GM19452 (cell line): ENCODE data around the gene SLC29A3.

Experiments used
- ATAC-seq: cut with Tn5 transposase; IDR thresholded peaks from one replicate; pipeline ENCODE4 v1.9.1; 2021; ENCODE audit not compliant: unreplicated experiment

SLC29A3 gene

DNA sequence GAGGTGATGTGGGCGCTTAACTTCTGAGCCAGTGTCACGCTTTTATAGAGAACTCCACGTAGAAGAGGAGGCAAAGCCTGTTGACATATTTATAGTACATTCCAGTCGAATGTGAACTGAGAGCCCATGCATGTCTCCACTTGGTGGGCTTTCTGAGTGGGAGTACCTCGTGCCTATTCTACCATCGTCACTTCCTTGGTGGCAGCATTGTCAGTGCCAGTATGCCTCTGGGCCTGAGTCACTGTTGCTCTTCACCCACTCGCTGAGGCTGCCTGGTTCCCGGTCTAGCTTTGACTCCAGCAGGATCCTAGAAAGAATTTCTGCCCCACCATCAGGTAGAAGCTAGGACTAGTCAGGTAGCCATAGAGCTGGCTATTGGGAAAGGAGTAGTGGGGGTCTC lies 47.6 kb downstream of the SLC29A3 start:
- no peak for ATAC-seq

DNA sequence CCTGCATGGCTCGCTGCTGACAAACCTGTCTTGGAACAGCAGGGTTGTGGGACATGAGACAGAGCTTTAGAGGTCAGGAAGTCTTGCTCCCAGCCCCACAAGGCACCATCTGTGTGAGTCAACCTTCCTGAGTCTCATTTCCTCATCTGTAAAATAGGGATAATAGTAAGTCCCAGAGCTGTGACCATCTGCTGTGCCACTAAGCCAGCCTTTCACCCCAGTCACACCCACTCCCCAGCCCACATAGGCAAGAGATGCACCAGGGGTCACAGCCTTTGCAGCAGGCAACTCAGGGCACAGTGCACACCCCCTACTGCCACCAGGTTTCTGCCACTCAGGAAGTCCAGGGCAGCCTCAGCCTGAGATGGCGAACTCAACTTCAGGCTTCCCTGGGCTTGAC lies 48.2 kb downstream of the SLC29A3 start:
- no peak for ATAC-seq

DNA sequence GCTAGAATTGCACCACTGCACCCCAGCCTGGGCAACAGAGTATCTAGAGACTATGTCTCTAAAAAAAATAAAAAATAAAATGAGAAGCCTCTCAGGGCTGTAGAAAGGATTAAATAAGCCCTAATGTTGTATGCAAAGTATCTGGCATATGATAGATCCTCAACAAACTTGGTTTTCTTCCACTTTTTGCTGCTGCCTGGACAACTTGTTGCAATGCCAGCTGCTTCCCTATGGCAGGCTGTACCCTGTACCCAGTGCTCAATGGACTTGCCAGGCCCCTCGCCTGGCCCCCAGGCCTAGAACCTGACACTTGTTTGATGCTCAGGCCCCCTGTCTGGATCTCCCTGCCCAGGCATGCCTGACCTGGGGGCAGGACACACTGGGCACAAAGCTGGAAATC lies 49.1 kb downstream of the SLC29A3 start:
- ATAC-seq, result no peak

DNA sequence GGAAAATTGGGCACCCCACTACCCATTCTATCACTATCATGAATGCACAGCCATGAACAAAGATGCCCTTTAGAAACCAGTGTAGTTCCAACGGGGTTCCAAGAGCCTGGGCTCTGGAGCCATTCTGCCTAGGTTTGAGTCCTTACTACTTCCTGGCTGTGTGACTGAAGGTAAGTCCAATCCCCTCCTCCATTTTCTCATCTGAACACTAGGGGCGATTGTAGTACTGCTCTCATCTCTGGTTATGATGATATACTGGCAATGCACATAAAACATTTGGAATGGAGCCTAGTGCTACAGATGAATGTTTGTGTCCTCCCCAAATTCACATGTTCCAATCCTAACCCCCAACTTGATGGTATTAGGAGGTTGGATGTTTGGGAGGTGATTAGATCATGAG lies 49.6 kb downstream of the SLC29A3 start:
- ATAC-seq, result no peak

DNA sequence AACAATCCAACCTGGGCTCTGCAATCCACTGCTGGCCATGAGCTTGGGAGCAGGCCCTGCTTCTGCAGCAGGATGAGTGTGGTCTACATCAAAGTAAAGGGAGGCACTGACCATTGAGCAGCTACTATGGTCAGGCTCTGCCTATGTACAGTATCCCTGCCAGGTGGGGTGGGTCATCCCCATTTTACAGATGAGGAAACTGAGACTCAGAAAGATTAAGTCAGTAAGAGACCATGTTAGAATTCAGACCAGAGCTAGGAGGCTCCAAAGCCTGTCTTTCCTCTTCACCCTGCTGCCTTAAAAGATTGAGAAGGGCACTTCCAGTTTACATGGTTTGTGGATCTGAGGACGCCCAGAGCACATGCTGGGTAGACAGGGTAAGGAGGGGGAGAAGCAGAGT lies 50.5 kb downstream of the SLC29A3 start:
- no peak for ATAC-seq

DNA sequence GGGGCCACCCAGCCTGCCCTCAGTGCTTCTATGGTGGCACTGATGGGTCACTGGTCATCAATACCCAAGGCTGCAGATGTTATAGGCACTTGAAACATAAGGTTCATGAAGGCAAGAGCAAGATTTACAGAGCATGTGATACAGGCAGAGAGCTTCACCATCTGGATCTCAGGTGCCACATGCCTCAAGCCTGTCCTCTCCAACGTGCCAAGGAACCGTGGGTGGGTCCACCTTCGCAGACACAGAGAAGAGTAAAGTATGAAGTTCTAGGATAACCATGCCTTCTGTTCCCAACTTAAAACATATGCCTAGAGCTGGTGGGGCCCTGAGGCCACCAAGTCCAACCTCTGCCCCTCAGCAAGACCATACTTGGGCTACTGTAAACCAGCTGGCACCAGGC lies 51.0 kb downstream of the SLC29A3 start:
- ATAC-seq, result no peak

DNA sequence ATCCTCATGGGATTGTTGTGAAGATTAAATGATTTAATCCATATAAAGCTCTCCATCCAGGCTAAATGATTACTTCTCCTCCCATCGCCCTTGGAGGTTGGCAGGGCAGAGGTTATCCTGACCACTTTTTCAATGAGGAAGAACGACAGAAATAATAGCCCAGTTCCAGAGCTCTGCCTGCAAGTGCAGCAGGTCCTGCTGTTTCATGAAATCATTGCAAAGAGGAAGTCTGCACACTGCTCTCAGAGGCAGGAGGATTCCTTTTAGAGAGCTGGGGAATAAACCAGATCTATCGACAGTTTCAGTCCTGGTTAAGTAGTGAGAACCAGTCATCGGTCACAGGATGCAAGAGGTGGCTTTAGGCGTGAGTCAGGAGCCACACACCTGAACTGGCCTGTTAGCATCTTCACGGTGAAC lies 52.7 kb downstream of the SLC29A3 start:
- peak; percentile 56 for ATAC-seq

DNA sequence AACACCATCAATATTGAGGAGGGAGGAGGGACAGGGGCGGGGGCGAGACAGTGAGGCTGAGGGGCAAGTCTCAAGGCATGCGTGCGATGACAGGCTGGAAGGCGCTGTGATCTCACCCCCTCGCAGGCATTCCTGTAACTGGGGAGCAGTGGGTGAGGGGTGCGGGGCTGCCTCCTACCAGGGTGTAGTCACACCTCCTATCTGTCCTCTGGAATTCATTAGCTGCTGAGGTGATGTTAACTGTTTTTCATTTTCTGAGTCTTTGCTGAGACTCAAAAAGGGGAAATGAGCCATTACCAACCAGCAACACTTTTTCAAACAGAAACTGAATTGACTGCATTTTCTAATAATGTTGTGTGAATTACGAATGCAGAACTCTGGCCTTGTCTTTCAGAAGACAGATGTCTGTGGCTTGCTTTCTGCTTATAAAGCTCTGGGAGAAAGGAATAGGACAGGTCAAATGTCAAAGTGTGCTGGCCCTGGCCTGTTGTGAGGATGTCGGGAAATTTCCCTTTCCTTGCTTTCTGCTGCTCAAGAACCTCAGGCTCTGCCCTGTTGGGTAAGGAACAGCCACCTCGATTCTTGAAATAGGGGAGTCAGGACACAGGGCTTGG lies 53.9 kb downstream of the SLC29A3 start:
- peak; percentile 53 for ATAC-seq

DNA sequence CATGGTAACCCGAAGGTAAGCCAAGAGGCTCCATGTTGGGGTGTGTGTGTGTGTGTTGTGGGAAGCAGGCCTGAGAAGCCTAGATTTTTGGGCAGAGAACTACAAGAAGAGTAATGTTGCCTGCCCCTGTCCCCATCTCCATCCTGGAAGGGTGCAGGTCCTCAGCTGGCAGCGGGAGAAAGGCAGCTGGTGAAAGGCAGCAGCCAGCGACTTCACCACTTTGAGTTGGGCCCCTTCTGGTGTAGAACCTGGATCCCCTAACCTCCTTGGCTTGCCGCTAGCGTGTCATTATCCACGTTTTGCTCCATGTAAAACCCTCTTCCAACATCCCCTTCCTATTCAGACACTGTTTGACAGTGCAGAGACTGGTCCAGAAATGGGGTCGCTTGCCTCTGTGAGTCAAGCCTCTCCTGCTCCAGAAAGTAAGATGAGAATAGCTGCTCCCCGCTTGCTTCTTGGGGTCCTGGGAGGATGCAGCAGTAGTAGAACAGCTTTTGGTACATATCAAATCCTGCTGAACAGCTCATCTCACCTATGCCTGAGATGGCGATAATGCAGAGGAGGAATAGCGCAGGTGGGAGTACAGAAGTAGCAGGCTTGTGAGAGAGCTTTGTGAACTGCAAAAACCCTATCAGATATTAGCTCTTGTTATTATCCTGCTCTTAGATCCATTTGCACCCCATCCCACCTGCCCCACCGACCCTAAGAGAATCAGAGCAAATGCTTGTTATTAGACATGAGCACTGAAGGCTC lies 55.6 kb downstream of the SLC29A3 start:
- ATAC-seq, result no peak

DNA sequence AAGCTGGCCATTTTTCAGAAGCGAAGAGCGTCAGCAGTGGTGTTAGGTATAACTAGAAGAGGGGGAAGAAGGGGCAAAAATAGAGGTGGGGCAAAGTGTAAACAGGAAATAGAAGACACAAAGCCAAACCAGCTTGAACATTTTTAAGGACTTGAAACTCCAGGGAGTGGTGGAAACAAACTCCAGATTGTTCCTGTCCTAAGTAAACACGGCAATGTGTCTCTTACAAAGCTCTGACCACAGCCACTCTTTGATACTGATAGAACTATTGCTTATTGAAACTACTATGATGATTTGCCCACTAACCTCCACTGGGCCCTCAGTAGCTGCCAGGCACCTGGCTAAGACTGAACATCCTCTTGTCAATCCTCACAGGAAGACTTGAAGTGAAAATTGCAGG lies 56.9 kb downstream of the SLC29A3 start:
- ATAC-seq, result no peak

DNA sequence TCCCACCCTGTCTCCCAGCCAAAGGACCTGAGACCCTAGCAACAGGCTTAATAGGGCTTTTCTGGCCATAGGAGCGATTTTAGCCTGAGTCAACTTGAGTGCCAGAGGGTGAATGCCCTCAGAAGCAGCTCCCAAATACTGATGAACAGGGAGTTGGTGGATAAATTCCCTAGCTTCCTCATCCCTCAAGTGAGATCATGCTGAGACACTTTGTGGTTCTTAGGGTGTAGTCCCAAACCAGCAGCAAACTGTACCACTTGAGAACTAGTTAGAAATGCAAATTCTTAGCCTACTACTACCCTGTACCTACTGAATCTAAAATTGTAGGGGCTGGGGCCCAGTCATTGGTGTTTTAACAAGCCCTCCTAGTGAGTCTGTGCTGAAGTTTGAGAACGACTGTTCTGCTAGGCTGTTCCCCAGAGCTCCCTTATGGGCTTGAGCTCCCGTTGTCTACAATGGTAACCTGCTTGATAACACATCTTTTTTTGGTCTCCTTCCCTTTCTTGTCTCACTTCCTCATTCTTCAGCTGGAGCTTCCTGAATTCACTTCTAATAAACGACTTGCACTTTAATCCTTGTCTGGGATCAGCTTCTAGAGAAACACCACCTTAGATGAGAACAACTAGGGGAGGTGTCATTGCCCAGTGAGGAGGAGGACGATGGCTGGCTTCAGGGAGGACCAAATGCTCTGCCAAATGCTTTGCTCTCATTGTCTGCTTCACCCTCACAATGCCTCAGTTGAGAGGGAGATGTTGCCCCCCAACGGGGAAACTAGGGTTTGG lies 59.5 kb downstream of the SLC29A3 start:
- no peak for ATAC-seq

DNA sequence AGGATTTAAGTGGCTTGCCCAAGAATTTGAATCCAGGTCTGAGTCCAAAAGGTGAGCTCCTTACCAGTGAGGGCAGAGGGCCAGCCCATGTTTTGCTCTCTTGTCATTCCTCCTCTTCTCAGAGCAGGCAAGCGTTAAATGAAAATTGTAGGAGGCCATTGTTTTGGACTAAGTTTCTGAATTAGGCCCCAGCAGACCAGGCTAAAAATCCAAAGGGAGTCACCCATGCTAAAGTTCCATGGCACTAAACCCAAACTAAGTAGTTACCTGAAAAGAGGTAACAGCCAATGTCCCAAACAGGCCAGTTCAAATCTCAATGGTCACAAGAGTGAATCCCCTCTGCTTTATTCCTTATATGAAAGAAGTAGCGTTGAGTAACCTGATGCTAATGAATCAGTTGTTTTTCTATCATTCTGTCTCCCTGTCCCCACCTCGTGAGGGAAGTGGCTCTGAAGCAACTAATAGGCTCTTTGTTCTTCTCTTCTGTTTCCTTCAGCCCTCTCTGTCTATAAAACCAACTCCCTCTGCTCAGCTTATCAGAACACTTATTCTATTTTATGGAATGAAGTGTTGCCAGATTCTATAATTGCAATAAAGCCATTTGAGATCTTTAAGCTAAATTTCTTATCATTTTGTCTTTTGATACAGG lies 60.2 kb downstream of the SLC29A3 start:
- no peak for ATAC-seq

DNA sequence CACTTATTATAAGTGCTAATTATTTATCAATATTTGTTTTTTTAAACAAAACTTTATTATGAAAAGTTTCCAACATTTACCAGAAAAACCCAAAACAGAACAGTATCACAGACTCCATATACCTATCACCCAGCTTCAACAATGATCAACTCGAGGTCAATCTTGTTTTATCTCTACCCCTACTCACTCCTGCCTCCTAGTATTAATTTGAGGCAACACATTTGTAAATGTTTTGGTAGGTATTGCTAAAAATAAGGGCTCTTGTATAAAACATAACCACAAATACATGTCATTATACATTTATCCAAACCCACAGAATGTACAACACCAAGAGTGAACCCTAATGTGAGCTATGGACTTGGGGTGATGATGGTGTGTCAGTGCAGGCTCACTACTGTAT lies 61.8 kb downstream of the SLC29A3 start:
- ATAC-seq, result no peak

DNA sequence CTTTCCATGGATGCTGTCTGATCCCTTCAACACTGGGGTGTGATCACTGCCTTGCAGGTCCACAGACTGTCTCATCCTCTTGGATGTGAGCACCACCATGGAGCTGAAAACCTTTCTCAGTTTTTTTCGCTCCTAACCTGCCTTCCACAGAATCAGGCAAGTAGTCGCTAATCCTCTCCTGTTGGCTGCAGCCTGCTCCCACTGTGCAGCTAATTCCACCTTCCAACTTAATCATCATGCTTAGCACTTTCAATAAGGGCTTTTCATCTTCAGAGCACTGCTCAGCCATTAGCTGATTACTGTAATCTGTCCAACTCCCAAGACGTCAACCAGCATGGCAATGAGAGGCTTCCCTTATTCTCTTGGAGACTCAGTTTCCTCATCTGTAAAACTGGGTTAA lies 62.6 kb downstream of the SLC29A3 start:
- ATAC-seq, result no peak

DNA sequence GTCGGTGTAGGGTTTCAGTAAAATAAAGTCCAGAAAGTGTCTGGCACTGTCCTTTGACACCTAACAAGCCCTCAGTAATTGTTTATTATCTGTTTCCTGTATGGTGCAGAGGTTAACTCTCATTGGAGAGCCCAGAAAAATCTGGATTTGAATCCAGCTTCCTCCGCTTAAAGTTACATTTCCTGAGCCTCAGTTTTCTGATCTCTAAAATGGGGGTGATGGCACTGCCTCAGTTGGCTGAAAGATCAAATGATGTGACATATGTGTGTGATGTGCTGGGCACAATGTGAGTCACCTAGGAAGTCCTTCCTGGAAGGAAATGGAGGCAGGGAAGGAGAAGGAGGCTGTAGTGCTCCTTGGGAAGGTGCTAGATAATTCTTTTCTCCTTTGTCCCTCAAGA lies 63.0 kb downstream of the SLC29A3 start:
- no peak for ATAC-seq

DNA sequence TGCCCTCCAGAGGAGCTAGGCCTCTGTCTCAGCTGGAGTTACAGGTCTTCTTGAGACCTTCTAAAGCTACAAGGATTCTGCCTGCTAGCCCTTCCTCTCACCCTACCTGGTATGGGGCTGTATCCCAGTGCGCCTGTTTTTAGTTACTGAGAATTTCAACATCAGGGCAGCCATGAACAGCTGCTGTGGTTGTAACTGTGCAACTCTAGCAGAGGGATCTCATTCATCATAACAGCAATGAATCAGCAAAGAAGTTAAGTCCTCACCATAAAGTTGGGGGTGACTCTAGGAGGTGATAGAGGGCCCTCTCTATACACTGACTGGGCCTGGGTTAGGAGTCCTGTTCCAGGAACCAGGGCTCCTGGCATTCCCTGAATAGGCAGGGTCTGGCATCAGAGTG lies 63.7 kb downstream of the SLC29A3 start:
- ATAC-seq, result no peak

DNA sequence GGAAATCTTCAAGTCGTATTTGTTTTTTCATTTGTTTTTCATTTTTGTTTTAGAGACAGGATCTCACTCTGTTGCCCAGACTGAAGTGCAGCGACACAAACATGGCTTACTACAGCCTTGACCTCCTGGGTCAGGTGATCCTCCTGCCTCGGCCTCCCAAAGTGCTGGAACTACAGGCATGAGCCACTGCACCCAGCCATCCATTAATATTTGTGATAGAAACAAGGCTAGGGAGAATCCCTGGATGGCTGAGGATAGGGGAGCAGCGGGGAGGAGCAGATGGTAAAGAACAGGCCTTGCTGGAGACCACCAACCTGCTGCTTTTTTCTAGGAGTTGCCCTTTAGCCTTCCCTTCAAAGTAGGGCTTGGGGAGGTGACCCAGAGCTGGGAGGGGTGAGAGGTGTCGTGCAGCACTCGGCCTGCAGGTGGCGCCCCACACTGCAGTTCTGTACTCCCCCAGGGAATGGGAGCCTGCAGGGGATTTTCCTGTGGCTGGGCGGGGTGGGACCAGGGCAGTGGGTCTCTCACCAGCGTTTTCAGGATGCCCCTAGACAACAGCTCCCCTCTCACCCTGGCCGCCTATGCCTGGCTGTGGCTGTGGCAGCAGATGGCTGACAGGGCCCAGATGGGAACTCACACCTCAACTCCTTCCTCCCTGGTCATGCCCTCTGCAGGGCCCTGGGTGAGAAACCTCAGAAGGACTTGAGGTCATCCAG lies 65.1 kb downstream of the SLC29A3 start:
- ATAC-seq, result peak; percentile 64

DNA sequence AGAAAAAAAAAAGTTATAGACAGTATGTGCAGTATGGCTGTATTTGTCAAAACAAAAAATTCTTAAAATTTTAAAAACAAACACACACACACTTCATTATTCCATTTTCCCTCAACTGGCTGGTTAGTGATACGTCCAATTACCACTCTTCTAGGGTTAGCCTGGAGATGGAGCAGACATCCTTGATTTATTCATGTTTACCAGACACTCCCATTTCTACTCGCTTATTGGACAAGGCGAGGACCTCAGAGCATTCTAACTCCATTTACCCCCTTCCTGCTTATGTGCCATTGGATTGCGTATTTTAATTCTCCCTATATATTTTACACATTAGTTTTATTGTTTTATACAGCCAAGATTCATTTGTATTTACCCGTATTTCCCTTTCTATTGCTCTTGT lies 69.1 kb downstream of the SLC29A3 start:
- ATAC-seq, result no peak

DNA sequence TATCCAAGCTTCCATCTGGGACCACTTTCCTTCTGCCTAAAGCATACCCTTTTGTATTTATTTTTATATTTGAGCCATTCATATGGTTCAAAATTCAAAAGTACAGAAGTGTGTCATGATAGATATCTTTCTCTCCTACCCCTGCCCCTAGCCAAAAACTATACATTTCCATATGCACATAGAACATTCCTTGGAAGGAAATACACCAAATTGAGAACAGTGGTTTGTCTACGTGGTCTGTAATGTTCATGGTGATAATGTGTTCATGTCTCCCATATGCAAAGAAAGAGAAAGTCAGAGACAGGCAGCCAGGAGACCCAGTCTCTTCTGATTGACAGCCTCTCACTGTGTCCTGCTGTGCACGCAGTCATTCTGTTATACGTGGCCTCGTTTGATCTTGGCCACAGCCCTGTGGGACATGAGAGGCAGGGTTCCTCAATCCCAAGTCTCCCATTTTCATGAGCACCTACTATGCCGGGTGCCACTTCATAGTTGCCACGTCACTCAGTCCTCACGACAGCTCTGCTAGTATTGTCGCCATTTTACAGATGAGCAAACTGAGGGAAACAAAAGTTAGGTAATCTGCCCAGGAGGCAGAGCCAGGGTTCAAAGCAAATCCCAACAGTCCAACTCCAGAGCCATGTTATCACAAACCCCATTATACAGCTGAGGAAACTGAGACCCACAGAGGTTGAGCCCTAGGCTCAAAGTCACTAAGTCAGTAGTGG lies 69.7 kb downstream of the SLC29A3 start:
- no peak for ATAC-seq

DNA sequence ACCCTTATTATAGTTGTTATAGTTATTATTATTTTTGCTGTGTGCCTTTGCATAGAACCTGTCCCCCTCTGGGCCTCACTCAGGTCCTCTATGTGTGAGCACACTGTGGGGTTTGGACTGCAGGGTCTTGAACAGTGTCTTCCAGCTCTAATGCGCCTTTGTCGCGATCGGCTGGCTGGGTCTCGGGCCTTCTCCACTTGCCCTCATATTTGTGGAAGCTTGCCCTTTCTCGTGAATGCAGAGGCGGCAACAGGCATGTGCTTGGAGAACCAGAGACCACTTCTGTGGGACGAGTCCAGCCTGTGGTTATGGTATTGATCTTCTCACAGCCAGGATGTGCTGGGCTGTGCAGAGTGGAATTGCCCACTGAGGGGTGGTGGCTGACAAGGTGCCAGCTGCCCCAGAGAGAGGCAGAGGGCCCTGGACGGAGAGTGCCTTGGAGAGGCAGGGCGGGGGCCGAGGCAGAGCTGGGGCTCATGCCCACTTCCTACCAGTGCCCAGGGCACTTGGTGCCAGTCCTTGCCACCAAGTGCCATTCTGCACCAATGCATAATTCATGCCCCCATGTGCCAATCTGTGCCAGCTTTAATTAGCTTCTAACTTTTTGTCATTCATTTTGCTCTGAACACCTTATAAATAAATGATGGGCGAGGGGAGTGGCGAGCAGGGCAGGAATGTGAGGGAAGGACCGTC lies 70.9 kb downstream of the SLC29A3 start:
- no peak for ATAC-seq
